Measurements from ENCODE around the gene PLK5.

- TF ChIP-seq EZH2 (IDR thresholded peaks at IDR 0.05; ENCODE audit: borderline replicate concordance, low read depth, low read length, poor library complexity, severe bottlenecking), result no peak
- TF ChIP-seq, protein P1, sequence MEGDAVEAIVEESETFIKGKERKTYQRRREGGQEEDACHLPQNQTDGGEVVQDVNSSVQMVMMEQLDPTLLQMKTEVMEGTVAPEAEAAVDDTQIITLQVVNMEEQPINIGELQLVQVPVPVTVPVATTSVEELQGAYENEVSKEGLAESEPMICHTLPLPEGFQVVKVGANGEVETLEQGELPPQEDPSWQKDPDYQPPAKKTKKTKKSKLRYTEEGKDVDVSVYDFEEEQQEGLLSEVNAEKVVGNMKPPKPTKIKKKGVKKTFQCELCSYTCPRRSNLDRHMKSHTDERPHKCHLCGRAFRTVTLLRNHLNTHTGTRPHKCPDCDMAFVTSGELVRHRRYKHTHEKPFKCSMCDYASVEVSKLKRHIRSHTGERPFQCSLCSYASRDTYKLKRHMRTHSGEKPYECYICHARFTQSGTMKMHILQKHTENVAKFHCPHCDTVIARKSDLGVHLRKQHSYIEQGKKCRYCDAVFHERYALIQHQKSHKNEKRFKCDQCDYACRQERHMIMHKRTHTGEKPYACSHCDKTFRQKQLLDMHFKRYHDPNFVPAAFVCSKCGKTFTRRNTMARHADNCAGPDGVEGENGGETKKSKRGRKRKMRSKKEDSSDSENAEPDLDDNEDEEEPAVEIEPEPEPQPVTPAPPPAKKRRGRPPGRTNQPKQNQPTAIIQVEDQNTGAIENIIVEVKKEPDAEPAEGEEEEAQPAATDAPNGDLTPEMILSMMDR (conservative IDR thresholded peaks at IDR 0.05; ENCODE audit: low read depth, low read length), result no peak
These were observed 3.2 kb downstream of the PLK5 start for GRCh38 chr19:1526979-1527649.

Data from A673 (cell line).